HepG2 (cell line): ENCODE measurements around the gene MORN5. TPM values are rescaled to one million over a fixed set of nuclear protein-coding genes. Genes with fewer than 3 reads are reported as not detected.

Experiments
- ESRRA ChIP-seq: sonication (generic); formaldehyde crosslinking; IDR thresholded peaks from 2 replicates; pipeline ENCODE4 v1.5.1; 2020; ENCODE audit warnings: mild to moderate bottlenecking, low read depth, missing genetic modification reagents
- HDAC2 ChIP-seq: sonication (generic); formaldehyde crosslinking; IDR thresholded peaks from 2 replicates; pipeline ENCODE4 v1.4.0; 2020; ENCODE audit warnings: missing genetic modification reagents
- HNRNPLL ChIP-seq: fragments of 200-400 bp; formaldehyde crosslinking; IDR thresholded peaks from 2 replicates; pipeline ENCODE4 v1.6.1; 2017; ENCODE audit warnings: mild to moderate bottlenecking, low read depth, low read length; ENCODE audit not compliant: poor library complexity, severe bottlenecking
- JDP2 ChIP-seq: sonication (generic); formaldehyde crosslinking; IDR thresholded peaks from 2 replicates; pipeline ENCODE4 v1.8.1; 2022; ENCODE audit warnings: missing genetic modification reagents, borderline replicate concordance
- MBD4 ChIP-seq: IDR thresholded peaks from 2 replicates; pipeline ENCODE4 v1.6.1; 2012; ENCODE audit warnings: low read length, inconsistent platforms, borderline replicate concordance
- MIER2 ChIP-seq: IDR thresholded peaks from 2 replicates; pipeline ENCODE4 v1.6.1; 2016; ENCODE audit warnings: missing biosample characterization, missing genetic modification reagents
- MTA1 ChIP-seq: sonication (generic); formaldehyde crosslinking; IDR thresholded peaks from 2 replicates; pipeline ENCODE4 v1.4.0; 2020; ENCODE audit warnings: missing genetic modification reagents, mild to moderate bottlenecking, borderline replicate concordance
- MYC ChIP-seq: sonication (generic); formaldehyde crosslinking; IDR thresholded peaks from 2 replicates; pipeline ENCODE4 v1.9.0; 2021; ENCODE audit warnings: missing genetic modification reagents, borderline replicate concordance
- NFRKB ChIP-seq: fragments of 450-650 bp; IDR thresholded peaks from 2 replicates; pipeline ENCODE4 v1.6.1; 2017
- PHF21A ChIP-seq: sonication (generic); formaldehyde crosslinking; IDR thresholded peaks from 2 replicates; pipeline ENCODE4 v1.5.0; 2020; ENCODE audit warnings: mild to moderate bottlenecking, missing genetic modification reagents
- THYN1 ChIP-seq: sonication (generic); formaldehyde crosslinking; IDR thresholded peaks from 2 replicates; pipeline ENCODE4 v1.8.1; 2023; ENCODE audit warnings: low read depth, mild to moderate bottlenecking, moderate library complexity, missing genetic modification reagents, borderline replicate concordance
- ZBTB38 ChIP-seq: sonication (generic); formaldehyde crosslinking; IDR thresholded peaks from 2 replicates; pipeline ENCODE4 v1.5.1; 2020; ENCODE audit warnings: mild to moderate bottlenecking, missing genetic modification reagents
- ZNF230 ChIP-seq: sonication (generic); formaldehyde crosslinking; IDR thresholded peaks from 2 replicates; pipeline ENCODE4 v1.4.0; 2020; ENCODE audit warnings: mild to moderate bottlenecking, missing genetic modification reagents
- ZNF484 ChIP-seq: sonication (generic); formaldehyde crosslinking; IDR thresholded peaks from 2 replicates; pipeline ENCODE4 v1.5.1; 2020; ENCODE audit warnings: mild to moderate bottlenecking, low read depth, missing genetic modification reagents, borderline replicate concordance
- ZNF644 ChIP-seq: IDR thresholded peaks from 2 replicates; pipeline ENCODE4 v1.6.1; 2016; ENCODE audit warnings: low read depth
- ZNF687 ChIP-seq: sonication (generic); formaldehyde crosslinking; IDR thresholded peaks from 2 replicates; pipeline ENCODE4 v1.5.1; 2020; ENCODE audit warnings: mild to moderate bottlenecking, missing genetic modification reagents, moderate library complexity
- ZNF720 ChIP-seq: sonication (generic); formaldehyde crosslinking; IDR thresholded peaks from 2 replicates; pipeline ENCODE4 v1.4.0; 2020; ENCODE audit warnings: missing genetic modification reagents
- polyA plus RNA-seq, 8 experiments: library from polyadenylated mRNA; depleted of rRNA in 3 of 8; stranded (reverse) in 7 of 8; unstranded in 1 of 8; fragments of >200 nt; fragmentation: Illumina TruSeq in 4 of 8; extraction: Trizol in 4 of 8; gene quantifications; 2 replicates each; pipeline versions ENCODE4 v1.2.1 to v1.2.3, GENCODE V29; 2011 to 2016; ENCODE audit warnings: low read depth in 4 of 8, missing spikeins in 1 of 8, mixed read lengths in 1 of 8; ENCODE audit not compliant: insufficient read depth in 1 of 8
- total RNA-seq, 5 experiments: library from RNA; depleted of rRNA; stranded (reverse); fragments of >200 nt; fragmentation: Illumina TruSeq; extraction: Trizol; gene quantifications; 2 replicates each; pipeline ENCODE4 v1.2.3, GENCODE V29; 2016; ENCODE audit warnings: low read depth in 1 of 5
- TF ChIP-seq, protein P1 (sequence below): sonication (generic); formaldehyde crosslinking; IDR thresholded peaks from 2 replicates; pipeline ENCODE4 v1.4.0; 2020; ENCODE audit warnings: missing genetic modification reagents; ENCODE audit errors: not compliant biosample characterization
- TF ChIP-seq, protein P2 (sequence below): sonication (generic); formaldehyde crosslinking; IDR thresholded peaks from 2 replicates; pipeline ENCODE4 v1.5.0; 2020; ENCODE audit warnings: mild to moderate bottlenecking, missing genetic modification reagents
- TF ChIP-seq, protein P3 (sequence below): sonication (generic); formaldehyde crosslinking; IDR thresholded peaks from 2 replicates; pipeline ENCODE4 v1.4.0; 2020; ENCODE audit warnings: mild to moderate bottlenecking, missing genetic modification reagents

Gene MORN5
- total and polyA plus RNA-seq, 2 of the 13 experiments (the other 11 are each of a cell fraction or from before 2014, with no cell fraction given), result not detected

- TF ChIP-seq ZNF687, result peak; percentile 20; the same call in 1 of the 2 replicates
- no peak for TF ChIP-seq NFRKB
- no peak for TF ChIP-seq ZNF484 (CRISPR knock-in tag)
- no peak for TF ChIP-seq HNRNPLL
- TF ChIP-seq, protein P1, sequence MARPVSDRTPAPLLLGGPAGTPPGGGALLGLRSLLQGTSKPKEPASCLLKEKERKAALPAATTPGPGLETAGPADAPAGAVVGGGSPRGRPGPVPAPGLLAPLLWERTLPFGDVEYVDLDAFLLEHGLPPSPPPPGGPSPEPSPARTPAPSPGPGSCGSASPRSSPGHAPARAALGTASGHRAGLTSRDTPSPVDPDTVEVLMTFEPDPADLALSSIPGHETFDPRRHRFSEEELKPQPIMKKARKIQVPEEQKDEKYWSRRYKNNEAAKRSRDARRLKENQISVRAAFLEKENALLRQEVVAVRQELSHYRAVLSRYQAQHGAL, result no peak
- no peak for TF ChIP-seq THYN1 (CRISPR knock-in tag)
- no peak for TF ChIP-seq MIER2 (CRISPR knock-in tag)
- TF ChIP-seq ZBTB38 (CRISPR knock-in tag), result 0 out of 2 replicates have a peak, but pooled peaks have one; percentile 53
- TF ChIP-seq, protein P2, sequence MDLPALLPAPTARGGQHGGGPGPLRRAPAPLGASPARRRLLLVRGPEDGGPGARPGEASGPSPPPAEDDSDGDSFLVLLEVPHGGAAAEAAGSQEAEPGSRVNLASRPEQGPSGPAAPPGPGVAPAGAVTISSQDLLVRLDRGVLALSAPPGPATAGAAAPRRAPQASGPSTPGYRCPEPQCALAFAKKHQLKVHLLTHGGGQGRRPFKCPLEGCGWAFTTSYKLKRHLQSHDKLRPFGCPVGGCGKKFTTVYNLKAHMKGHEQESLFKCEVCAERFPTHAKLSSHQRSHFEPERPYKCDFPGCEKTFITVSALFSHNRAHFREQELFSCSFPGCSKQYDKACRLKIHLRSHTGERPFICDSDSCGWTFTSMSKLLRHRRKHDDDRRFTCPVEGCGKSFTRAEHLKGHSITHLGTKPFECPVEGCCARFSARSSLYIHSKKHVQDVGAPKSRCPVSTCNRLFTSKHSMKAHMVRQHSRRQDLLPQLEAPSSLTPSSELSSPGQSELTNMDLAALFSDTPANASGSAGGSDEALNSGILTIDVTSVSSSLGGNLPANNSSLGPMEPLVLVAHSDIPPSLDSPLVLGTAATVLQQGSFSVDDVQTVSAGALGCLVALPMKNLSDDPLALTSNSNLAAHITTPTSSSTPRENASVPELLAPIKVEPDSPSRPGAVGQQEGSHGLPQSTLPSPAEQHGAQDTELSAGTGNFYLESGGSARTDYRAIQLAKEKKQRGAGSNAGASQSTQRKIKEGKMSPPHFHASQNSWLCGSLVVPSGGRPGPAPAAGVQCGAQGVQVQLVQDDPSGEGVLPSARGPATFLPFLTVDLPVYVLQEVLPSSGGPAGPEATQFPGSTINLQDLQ, result no peak
- TF ChIP-seq PHF21A, result peak; percentile 32; the same call in 1 of the 2 replicates
- TF ChIP-seq, protein P3, sequence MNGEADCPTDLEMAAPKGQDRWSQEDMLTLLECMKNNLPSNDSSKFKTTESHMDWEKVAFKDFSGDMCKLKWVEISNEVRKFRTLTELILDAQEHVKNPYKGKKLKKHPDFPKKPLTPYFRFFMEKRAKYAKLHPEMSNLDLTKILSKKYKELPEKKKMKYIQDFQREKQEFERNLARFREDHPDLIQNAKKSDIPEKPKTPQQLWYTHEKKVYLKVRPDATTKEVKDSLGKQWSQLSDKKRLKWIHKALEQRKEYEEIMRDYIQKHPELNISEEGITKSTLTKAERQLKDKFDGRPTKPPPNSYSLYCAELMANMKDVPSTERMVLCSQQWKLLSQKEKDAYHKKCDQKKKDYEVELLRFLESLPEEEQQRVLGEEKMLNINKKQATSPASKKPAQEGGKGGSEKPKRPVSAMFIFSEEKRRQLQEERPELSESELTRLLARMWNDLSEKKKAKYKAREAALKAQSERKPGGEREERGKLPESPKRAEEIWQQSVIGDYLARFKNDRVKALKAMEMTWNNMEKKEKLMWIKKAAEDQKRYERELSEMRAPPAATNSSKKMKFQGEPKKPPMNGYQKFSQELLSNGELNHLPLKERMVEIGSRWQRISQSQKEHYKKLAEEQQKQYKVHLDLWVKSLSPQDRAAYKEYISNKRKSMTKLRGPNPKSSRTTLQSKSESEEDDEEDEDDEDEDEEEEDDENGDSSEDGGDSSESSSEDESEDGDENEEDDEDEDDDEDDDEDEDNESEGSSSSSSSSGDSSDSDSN (CRISPR knock-in tag), result no peak
- TF ChIP-seq HDAC2, result no peak
- no peak for TF ChIP-seq MTA1
- TF ChIP-seq ZNF720, result no peak
- TF ChIP-seq JDP2 (CRISPR knock-in tag), result no peak
- TF ChIP-seq MYC (CRISPR knock-in tag), result no peak
- TF ChIP-seq ZNF644 (CRISPR knock-in tag), result no peak
- TF ChIP-seq MBD4, result no peak
- no peak for TF ChIP-seq ESRRA (CRISPR knock-in tag)
- TF ChIP-seq ZNF230 (CRISPR knock-in tag), result 0 out of 2 replicates have a peak, but pooled peaks have one; percentile 18
Observed at GRCh38 chr9:122138560-122139268, 21.0 kb upstream of the MORN5 start (continued).
